Type B pancreatic cell (in vitro differentiated cells): ENCODE results near the gene ANXA6. TPM values are rescaled to one million over a fixed set of nuclear protein-coding genes. Genes with fewer than 3 reads are reported as not detected.

Experiments used
- DNase-seq: peaks from one replicate; pipeline ENCODE4 v3.0.0; 2021; ENCODE audit warnings: mixed read lengths; ENCODE audit not compliant: unreplicated experiment; ENCODE audit errors: extremely low spot score
- H3K27ac Mint-ChIP-seq: 2 replicates; pipeline ENCODE4 v1.8.0; 2021; ENCODE audit warnings: mild to moderate bottlenecking, mixed read lengths
- H3K27me3 Mint-ChIP-seq: 2 replicates; pipeline ENCODE4 v1.8.0; 2021; ENCODE audit warnings: mixed read lengths
- H3K36me3 Mint-ChIP-seq: 2 replicates; pipeline ENCODE4 v1.8.0; 2021; ENCODE audit warnings: mixed read lengths
- H3K4me1 Mint-ChIP-seq: one replicate; pipeline ENCODE4 v1.8.0; 2021; ENCODE audit warnings: mixed read lengths; ENCODE audit not compliant: unreplicated experiment
- H3K4me3 Mint-ChIP-seq: 2 replicates; pipeline ENCODE4 v1.8.0; 2021; ENCODE audit warnings: mild to moderate bottlenecking, mixed read lengths
- H3K9me3 Mint-ChIP-seq: 2 replicates; pipeline ENCODE4 v1.8.0; 2021; ENCODE audit warnings: mixed read lengths
- total RNA-seq: library from RNA; stranded (reverse); gene quantifications from 2 replicates; pipeline ENCODE4 v1.2.1, GENCODE V29; 2021; ENCODE audit warnings: low replicate concordance
- TF ChIP-seq, protein P1 (sequence below): fragments of 200-600 bp; sonication (generic); conservative IDR thresholded peaks from 2 replicates; pipeline ENCODE4 v1.5.0; 2021; ENCODE audit warnings: antibody characterized with exemption, mild to moderate bottlenecking

ANXA6 gene
- total RNA-seq, 1 donor from 2014 or later = 200 TPM

- Mint-ChIP-seq H3K9me3 (no peaks in the 10 kb centered on the region), H3K4me3 (no peak overlapping the region), H3K4me1 (peaks cover 19% of the 10 kb centered on the region), H3K27me3 (no peaks in the 10 kb centered on the region), H3K36me3 (peaks cover 26% of the 10 kb centered on the region), H3K27ac (no peak overlapping the region)
- TF ChIP-seq, protein P1, sequence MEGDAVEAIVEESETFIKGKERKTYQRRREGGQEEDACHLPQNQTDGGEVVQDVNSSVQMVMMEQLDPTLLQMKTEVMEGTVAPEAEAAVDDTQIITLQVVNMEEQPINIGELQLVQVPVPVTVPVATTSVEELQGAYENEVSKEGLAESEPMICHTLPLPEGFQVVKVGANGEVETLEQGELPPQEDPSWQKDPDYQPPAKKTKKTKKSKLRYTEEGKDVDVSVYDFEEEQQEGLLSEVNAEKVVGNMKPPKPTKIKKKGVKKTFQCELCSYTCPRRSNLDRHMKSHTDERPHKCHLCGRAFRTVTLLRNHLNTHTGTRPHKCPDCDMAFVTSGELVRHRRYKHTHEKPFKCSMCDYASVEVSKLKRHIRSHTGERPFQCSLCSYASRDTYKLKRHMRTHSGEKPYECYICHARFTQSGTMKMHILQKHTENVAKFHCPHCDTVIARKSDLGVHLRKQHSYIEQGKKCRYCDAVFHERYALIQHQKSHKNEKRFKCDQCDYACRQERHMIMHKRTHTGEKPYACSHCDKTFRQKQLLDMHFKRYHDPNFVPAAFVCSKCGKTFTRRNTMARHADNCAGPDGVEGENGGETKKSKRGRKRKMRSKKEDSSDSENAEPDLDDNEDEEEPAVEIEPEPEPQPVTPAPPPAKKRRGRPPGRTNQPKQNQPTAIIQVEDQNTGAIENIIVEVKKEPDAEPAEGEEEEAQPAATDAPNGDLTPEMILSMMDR = no peak
- no peak for DNase-seq
Measured at GRCh38 chr5:151138114-151138513, 19.5 kb downstream of the ANXA6 start.

GRCh38 chr5:151137067-151137825 is 20.3 kb downstream of the ANXA6 start:
- H3K9me3 Mint-ChIP-seq = no peaks in the 10 kb centered on the region
- TF ChIP-seq, protein P1 = no peak
- no peak overlapping the region for H3K4me3 Mint-ChIP-seq
- H3K27me3 Mint-ChIP-seq = no peaks in the 10 kb centered on the region
- peaks cover 12% of the 10 kb centered on the region for H3K4me1 Mint-ChIP-seq
- peaks cover 29% of the 10 kb centered on the region for H3K36me3 Mint-ChIP-seq
- H3K27ac Mint-ChIP-seq = no peak overlapping the region
- DNase-seq = no peak

GRCh38 chr5:151134228-151134627 is 23.4 kb downstream of the ANXA6 start:
- H3K27me3 Mint-ChIP-seq = no peaks in the 10 kb centered on the region
- no peak overlapping the region for H3K4me3 Mint-ChIP-seq
- peak overlapping the region; percentile 94 for H3K27ac Mint-ChIP-seq
- peaks cover 46% of the 10 kb centered on the region for H3K36me3 Mint-ChIP-seq
- no peak for DNase-seq
- TF ChIP-seq, protein P1 = no peak
- H3K4me1 Mint-ChIP-seq = no peaks in the 10 kb centered on the region
- no peaks in the 10 kb centered on the region for H3K9me3 Mint-ChIP-seq

DNA sequence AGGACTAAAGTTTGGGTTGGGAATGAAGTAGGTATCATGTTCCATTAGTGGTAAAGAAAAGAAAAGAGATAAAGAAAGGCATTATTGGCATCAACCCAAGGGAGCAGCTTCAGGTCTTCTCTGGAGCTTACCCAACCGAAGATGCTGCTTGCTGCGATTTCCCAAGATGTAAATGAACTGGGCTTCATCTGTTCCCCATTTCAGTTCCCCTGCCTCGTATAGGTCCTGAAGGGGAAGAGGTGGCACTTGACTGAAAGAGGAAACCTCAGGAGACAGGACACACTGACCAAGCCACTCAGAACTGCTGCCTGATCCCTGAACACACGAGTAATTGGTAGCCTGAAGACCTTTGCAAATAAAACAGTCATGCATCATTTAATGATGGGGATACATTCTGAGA is 24.6 kb downstream of the ANXA6 start:
- no peaks in the 10 kb centered on the region for H3K27me3 Mint-ChIP-seq
- no peaks in the 10 kb centered on the region for H3K9me3 Mint-ChIP-seq
- no peak for DNase-seq
- TF ChIP-seq, protein P1 = no peak
- peaks cover 35% of the 10 kb centered on the region for H3K36me3 Mint-ChIP-seq
- no peak overlapping the region for H3K27ac Mint-ChIP-seq
- no peak overlapping the region for H3K4me3 Mint-ChIP-seq
- H3K4me1 Mint-ChIP-seq = no peaks in the 10 kb centered on the region

DNA sequence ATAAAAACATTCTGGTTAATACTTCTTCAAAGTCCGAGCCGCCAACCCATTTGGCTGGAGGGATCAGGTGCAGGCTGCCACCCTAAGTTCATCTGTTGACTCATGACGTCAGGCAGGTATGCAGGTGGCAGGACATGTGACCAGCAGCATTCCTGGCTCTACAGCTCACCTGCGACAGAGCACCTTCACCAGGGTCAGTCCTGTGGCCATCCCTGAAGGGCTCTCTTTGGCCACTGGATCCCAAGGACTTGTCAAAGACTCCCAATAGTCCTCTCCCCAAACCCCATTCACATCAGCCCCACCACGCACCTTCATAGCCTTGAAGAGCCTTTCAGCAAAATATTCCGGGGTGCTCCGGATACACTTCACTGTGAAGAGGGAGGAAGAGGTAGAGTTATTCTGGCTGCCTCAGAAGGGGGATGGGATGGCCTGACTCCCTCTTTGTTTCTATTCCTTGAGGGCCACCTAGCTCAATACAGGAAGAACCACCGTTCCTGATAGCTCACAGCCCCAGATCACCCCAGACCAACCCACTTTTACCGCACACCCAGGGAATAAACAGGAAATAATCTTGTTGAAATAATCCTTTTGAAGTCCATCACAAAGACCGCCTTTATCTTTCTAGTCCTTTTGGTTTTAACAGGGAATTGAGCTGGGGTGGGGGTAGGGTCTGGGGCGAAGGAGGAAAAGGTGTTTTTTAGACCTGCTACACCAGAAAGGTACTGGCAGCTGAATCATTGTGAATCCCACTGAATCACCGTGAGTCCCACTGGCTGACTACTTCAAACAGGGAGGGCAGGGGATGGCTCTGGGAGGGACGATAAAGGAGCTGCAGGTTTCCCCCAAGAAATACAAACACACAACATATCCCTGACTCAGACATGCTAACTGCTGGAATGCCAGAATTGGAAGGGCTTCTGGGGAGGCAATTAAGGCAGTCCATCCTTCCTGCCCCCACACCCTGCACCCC is 26.4 kb downstream of the ANXA6 start:
- Mint-ChIP-seq H3K4me1 (peaks cover 1% of the 10 kb centered on the region), H3K27ac (peak overlapping the region; percentile 77), H3K36me3 (peaks cover 24% of the 10 kb centered on the region), H3K27me3 (no peaks in the 10 kb centered on the region), H3K9me3 (no peaks in the 10 kb centered on the region), H3K4me3 (no peak overlapping the region)
- TF ChIP-seq, protein P1 = no peak
- no peak for DNase-seq
